Tibial artery (tissue), 4 donors: ENCODE results near the gene CELF4.
"Not testable (repeated sequence)": the region's sequence is repeated elsewhere in the genome, so short reads cannot be mapped to it uniquely, and the experiment has no call there.

Experiments used
- DNase-seq, 2 donors: peaks; one replicate each; pipeline ENCODE4 v3.0.0-alpha.2; 2019
- H3K27ac ChIP-seq, 2 donors: fragments of 200-600 bp; sonication (generic) in 1 of 2; 1 replicate in 1 of 2; 2 replicates in 1 of 2; pipeline ENCODE4 v1.5.1; 2018 to 2019; ENCODE audit warnings: mild to moderate bottlenecking in 1 of 2
- H3K27me3 ChIP-seq, 2 donors: fragments of 200-600 bp; sonication (generic) in 1 of 2; one replicate each; pipeline versions ENCODE4 v1.5.1 to v1.6.0; 2016 to 2019
- H3K36me3 ChIP-seq, 3 donors: fragments of 200-600 bp; sonication (generic) in 2 of 3; one replicate each; pipeline ENCODE4 v1.5.1; 2016 to 2019; ENCODE audit warnings: mild to moderate bottlenecking in 2 of 3
- H3K4me1 ChIP-seq, 4 donors: fragments of 200-600 bp; sonication (generic) in 2 of 4; 1 replicate in 3 of 4; 2 replicates in 1 of 4; pipeline ENCODE4 v1.5.1; 2016 to 2019
- H3K4me3 ChIP-seq, 2 donors: fragments of 200-600 bp; sonication (generic) in 1 of 2; 1 replicate in 1 of 2; 2 replicates in 1 of 2; pipeline ENCODE4 v1.5.1; 2018 to 2019; ENCODE audit warnings: mild to moderate bottlenecking in 2 of 2
- H3K9me3 ChIP-seq, 3 donors: fragments of 200-600 bp; sonication (generic) in 1 of 3; one replicate each; pipeline ENCODE4 v1.5.1; 2016 to 2019
- intact Hi-C: fragments of 100-400 bp; cut with DNase I; formaldehyde crosslinking; loops from one replicate; pipeline ENCODE4 v1.15.0; 2023; ENCODE audit warnings: low total_unique reads
- TF ChIP-seq, protein P1 (sequence below), 2 experiments: fragments of 200-600 bp in 1 of 2; fragments of 450-650 bp in 1 of 2; IDR thresholded peaks; one replicate each; pipeline ENCODE4 v1.5.1; 2017 to 2019; ENCODE audit warnings: antibody characterized with exemption in 2 of 2, mild to moderate bottlenecking in 1 of 2, moderate library complexity in 1 of 2

The CELF4 gene

GRCh38 chr18:37467002-37467662, 98.5 kb downstream of the CELF4 start:
- TF ChIP-seq, protein P1, sequence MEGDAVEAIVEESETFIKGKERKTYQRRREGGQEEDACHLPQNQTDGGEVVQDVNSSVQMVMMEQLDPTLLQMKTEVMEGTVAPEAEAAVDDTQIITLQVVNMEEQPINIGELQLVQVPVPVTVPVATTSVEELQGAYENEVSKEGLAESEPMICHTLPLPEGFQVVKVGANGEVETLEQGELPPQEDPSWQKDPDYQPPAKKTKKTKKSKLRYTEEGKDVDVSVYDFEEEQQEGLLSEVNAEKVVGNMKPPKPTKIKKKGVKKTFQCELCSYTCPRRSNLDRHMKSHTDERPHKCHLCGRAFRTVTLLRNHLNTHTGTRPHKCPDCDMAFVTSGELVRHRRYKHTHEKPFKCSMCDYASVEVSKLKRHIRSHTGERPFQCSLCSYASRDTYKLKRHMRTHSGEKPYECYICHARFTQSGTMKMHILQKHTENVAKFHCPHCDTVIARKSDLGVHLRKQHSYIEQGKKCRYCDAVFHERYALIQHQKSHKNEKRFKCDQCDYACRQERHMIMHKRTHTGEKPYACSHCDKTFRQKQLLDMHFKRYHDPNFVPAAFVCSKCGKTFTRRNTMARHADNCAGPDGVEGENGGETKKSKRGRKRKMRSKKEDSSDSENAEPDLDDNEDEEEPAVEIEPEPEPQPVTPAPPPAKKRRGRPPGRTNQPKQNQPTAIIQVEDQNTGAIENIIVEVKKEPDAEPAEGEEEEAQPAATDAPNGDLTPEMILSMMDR (IDR thresholded peaks at IDR 0.05) = no peak
- Histone ChIP-seq H3K9me3 (no peaks in the 10 kb centered on the region), H3K27me3 (peaks cover 0 to 19% of the 10 kb centered on the region in 2 donors), H3K36me3 (no peaks in the 10 kb centered on the region), H3K4me3 (no peak overlapping the region), H3K4me1 (no peaks in the 10 kb centered on the region), H3K27ac (no peak overlapping the region)
- intact Hi-C loops = no loop called here
- no peak for DNase-seq

DNA sequence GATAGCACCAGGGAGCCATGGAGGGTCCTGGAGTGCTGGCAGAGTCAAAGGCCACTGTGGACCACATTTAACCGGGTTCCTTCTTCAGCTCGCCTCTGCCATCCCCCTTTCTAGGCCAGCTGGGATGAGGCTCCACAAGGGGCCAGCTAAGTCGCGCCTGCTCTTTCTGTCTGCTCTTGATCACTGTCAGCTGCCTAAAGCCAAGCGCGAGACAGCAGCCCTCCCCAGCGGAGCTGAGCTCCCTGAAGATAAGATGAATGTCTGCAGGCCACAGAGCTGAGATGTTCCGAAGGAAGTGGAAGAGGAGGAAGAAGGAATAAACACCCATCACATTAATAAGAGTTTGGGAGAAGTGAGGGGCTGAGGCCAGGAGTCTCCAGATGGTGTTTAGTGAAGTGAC, 99.6 kb downstream of the CELF4 start:
- no peaks in the 10 kb centered on the region for H3K9me3 ChIP-seq
- no peaks in the 10 kb centered on the region for H3K4me1 ChIP-seq
- intact Hi-C loops = no loop called here
- DNase-seq = no peak
- H3K36me3 ChIP-seq = no peaks in the 10 kb centered on the region
- no peak overlapping the region for H3K27ac ChIP-seq
- H3K4me3 ChIP-seq = no peak overlapping the region
- H3K27me3 ChIP-seq = peaks cover 0 to 12% of the 10 kb centered on the region in 2 donors
- TF ChIP-seq, protein P1 (IDR thresholded peaks at IDR 0.05) = no peak

GRCh38 chr18:37464257-37464656, 101.3 kb downstream of the CELF4 start:
- intact Hi-C loops = no loop called here

GRCh38 chr18:37461329-37461728, 104.3 kb downstream of the CELF4 start:
- DNase-seq, H3K4me1 ChIP-seq, H3K27ac ChIP-seq, H3K27me3 ChIP-seq, intact Hi-C loops, H3K36me3 ChIP-seq, H3K9me3 ChIP-seq, H3K4me3 ChIP-seq: not testable (repeated sequence)

More at GRCh38 chr18:37464257-37464656, 101.3 kb downstream of the CELF4 start:
- no peaks in the 10 kb centered on the region for H3K9me3 ChIP-seq
- DNase-seq = no peak
- TF ChIP-seq, protein P1 (IDR thresholded peaks at IDR 0.05) = no peak
- no peaks in the 10 kb centered on the region for H3K4me1 ChIP-seq
- peaks cover 0 to 7% of the 10 kb centered on the region in 2 donors for H3K27me3 ChIP-seq
- no peak overlapping the region for H3K27ac ChIP-seq
- H3K36me3 ChIP-seq = no peaks in the 10 kb centered on the region
- no peak overlapping the region for H3K4me3 ChIP-seq

DNA sequence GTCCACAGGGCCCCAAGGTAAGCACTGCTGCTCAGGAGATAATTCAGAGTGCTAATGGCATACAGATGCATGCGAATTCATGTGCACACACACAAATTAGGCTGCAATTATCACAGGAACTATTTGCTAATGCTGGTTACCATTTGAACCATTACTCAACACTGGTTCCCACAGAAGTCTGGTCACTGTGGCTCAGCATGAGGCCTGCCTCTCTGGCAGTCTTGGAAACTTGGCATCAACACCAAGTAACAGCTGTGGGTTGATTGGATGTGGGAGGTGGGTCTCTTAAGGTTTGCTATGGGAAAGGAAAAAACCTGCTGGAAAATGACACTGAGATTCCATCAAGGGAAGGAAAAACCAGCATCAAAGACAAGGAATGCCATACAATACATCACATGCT, 105.0 kb downstream of the CELF4 start:
- Histone ChIP-seq H3K36me3 (no peaks in the 10 kb centered on the region), H3K9me3 (no peaks in the 10 kb centered on the region), H3K27ac (no peak overlapping the region), H3K4me1 (no peaks in the 10 kb centered on the region), H3K4me3 (no peak overlapping the region), H3K27me3 (no peaks in the 10 kb centered on the region)
- intact Hi-C loops = no loop called here
- DNase-seq = no peak
- TF ChIP-seq, protein P1 (IDR thresholded peaks at IDR 0.05) = no peak

GRCh38 chr18:37458697-37459096, 106.9 kb downstream of the CELF4 start:
- no peaks in the 10 kb centered on the region for H3K27me3 ChIP-seq
- intact Hi-C loops = no loop called here
- DNase-seq = no peak

More at GRCh38 chr18:37458697-37459096, 106.9 kb downstream of the CELF4 start:
- no peak overlapping the region for H3K4me3 ChIP-seq
- H3K9me3 ChIP-seq = no peaks in the 10 kb centered on the region
- H3K27ac ChIP-seq = no peak overlapping the region
- H3K36me3 ChIP-seq = no peaks in the 10 kb centered on the region
- no peaks in the 10 kb centered on the region for H3K4me1 ChIP-seq
- TF ChIP-seq, protein P1 (IDR thresholded peaks at IDR 0.05) = no peak
